ENCODE measurements around the gene ZDHHC16.

- TF ChIP-seq CTCF (IDR thresholded peaks at IDR 0.05) (no peak), TCF7L2 (IDR thresholded peaks at IDR 0.05; ENCODE audit: low read depth, low read length) (no peak), POLR2AphosphoS5 (IDR thresholded peaks at IDR 0.05; ENCODE audit: low read depth, low read length) (no peak), REST (IDR thresholded peaks at IDR 0.05; ENCODE audit: insufficient read depth in 1 of 2, low read depth in 2 of 2, low read length in 1 of 2) (no peak)
These were observed 49.0 kb downstream of the ZDHHC16 start for GRCh38 chr10:97494863-97495506.
